Esophagus squamous epithelium (tissue), 4 donors: Measurements from ENCODE around the gene CCDC32.

Source experiments
- CTCF ChIP-seq, 6 experiments: fragments of 450-650 bp in 4 of 6; fragments of 200-600 bp in 2 of 6; sonication (generic) in 2 of 6; IDR thresholded peaks; one replicate each; pipeline ENCODE4 v1.5.1; 2016 to 2019; ENCODE audit warnings: antibody characterized with exemption in 6 of 6, mild to moderate bottlenecking in 4 of 6, moderate library complexity in 4 of 6
- POLR2A ChIP-seq, 4 donors: fragments of 450-650 bp; IDR thresholded peaks; one replicate each; pipeline ENCODE4 v1.6.1; 2017; ENCODE audit warnings: antibody characterized with exemption in 4 of 4, mild to moderate bottlenecking in 4 of 4, moderate library complexity in 3 of 4

DNA sequence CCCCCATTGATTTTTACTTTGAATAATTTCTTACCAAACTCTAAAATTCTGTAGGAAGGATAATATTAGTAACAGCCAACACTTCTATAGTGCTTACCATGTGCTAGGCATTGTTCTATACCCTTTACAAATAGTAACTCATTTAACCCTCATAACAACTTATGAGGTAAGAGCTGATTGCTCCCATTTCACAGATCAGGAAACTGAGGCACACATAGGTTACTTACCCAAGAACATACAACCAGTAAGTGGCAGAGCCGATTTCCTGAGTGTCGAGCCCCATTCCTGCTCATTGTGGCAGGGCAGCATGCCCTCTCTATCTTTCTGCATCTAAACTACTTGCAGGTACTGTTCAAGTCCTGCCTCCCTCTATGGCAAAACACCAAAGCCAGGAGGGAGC, 9.0 kb downstream of the CCDC32 start:
- TF ChIP-seq CTCF (IDR thresholded peaks at IDR 0.05) (no peak), POLR2A (IDR thresholded peaks at IDR 0.05) (no peak)
